ENCODE data around the gene ZNF750.

- TF ChIP-seq CTCF (conservative IDR thresholded peaks at IDR 0.05): no peak
- TF ChIP-seq EZH2 (IDR thresholded peaks at IDR 0.05; ENCODE audit: low read depth): no peak
Measured at GRCh38 chr17:82860606-82861392, 21.0 kb upstream of the ZNF750 start.
